ENCODE results near the gene TFDP2.

- TF ChIP-seq CTCF (IDR thresholded peaks at IDR 0.05; ENCODE audit: low read depth, low read length) (peak; percentile 53), EZH2phosphoT487 (IDR thresholded peaks at IDR 0.05; ENCODE audit: low read depth) (no peak)
These were observed 150.6 kb downstream of the TFDP2 start for GRCh38 chr3:141998669-141999290.

All from OCI-LY3 (cell line).